COR-L47 (cell line): Measurements from ENCODE around the gene MED20.
A peak's percentile ranks its signal among the peaks of the same experiment; 100 is the strongest.
"Not testable (repeated sequence)": the region's sequence is repeated elsewhere in the genome, so short reads cannot be mapped to it uniquely, and the experiment has no call there.

Experiments used
- DNase-seq: peaks from one replicate; lab custom pipeline; 2025; lab: John Stamatoyannopoulos, UW

Gene MED20, protein sequence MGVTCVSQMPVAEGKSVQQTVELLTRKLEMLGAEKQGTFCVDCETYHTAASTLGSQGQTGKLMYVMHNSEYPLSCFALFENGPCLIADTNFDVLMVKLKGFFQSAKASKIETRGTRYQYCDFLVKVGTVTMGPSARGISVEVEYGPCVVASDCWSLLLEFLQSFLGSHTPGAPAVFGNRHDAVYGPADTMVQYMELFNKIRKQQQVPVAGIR

DNA sequence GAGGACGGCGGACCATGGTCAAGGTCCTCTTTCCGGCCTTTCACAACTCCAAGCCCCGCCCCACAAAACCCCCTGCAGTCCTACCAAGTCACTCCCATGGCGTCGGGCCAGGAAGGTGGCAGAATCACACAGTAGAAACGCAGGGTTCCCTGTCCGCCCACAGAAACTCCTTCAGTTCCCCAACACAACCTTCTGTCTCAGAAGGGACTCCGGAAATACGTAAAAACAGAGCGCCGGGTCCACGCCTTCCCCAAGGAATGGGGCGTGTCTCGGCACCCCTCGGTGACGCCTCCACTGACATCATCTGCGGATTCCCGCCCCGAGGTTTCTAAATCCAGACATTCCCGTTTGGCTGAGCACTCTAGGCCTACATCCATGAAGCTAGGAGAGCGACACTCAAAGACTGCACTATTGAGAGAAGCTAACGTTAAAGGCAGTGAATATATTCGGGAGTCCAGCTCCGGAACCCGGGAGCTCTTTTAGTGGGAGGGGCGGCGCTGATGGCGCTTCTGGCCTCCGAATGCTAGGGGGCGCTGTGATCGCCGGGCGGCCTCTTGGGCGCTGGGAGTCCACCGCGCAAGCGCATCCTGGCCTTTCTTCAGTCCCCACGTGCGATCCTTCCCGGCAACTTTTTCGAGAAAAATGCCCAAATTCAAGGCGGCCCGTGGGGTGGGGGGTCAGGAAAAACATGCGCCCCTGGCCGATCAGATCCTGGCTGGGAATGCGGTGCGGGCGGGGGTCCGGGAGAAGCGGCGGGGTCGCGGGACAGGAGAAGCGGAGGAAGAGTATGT, at the start of gene MED20, which contains the start of gene BYSL:
Gene MED20 (minus strand): TSS at position 219 of the 791 bp plus-strand sequence. CDS start 121 bp downstream, at position 98.
Gene BYSL (plus strand): TSS at position 579 of the 791 bp plus-strand sequence. CDS start 64 bp downstream, at position 643.
- peak; percentile 88 for DNase-seq

DNA sequence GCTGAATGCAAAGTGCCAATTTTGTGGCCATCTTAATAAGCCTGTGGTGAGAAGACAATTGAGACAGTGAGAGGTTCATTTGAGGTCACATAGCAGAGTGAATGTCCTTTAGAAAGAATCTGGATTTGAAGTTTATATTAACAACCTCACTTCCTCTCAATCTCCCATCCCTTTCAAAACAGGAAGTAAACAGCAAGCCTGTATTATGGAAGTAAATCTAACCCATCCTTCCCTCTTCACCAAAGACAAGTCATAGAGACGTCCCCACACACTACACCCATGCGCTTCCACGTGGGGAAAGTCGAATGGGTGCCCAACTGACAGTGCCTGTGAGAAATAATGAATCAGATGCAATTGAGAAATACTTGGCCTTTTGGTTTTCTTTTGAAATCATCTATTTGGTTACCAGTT, 49.5 kb upstream of the MED20 start:
- DNase-seq = no peak

DNA sequence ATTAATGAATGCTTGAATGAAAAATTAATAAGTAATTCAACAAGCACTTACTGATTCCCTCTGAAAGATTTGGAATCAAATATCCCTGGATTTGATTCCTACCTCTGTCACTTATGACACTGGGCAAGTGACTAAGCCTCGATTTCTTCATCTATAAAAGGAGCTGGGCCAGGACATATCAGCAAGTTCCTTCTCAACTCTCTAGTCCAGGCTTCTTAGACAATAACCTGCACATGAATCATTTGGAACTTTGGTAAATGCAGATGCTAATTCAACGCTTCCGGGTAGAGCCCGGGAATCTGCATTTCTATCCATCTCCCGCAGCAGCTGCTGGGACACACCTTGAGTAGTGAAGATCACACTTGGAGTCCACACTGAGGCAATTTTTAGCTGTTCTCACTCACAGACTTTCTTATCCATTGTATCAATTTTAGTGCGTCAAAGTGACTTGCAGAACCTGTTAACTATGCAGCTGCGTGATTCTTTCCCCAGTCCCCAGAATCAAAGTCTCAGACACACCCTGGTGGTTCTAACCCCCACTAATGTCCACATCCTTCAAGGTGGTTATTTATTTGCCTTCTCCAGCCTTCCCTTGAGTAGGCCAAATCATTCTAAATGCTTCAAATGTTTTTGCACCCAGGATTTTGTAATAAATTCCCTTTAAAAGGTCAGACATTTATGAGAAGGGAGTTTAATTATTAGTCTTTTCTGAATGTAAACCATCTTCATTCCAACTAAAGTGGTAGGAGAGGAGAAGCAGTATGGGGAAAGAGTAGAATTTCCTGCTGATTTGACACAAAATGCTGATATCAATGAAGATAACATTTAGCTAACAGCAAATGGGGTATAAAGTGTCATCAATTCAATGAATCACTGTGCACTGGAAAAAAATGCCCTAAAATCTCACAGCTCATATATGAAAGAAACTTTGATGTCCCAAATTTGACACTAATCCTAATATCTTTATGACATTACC, 46.7 kb upstream of the MED20 start:
- no peak for DNase-seq

DNA sequence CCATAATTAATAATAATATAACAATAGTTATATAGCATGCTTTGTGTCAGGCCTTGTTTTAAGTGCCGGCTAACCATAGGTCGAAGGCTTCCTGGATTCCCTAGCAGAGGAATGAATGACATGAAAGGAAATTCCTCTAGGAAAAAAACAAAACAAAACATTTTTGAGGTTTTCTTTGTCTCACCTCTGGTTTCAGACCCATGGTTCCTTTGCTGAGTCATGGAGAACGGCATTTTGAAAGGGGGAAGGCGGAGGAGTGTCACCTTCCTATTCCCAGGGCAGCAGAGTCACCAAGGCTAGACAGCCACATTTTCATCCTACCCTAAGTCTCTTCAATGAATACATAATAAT, 46.0 kb upstream of the MED20 start:
- DNase-seq = no peak

DNA sequence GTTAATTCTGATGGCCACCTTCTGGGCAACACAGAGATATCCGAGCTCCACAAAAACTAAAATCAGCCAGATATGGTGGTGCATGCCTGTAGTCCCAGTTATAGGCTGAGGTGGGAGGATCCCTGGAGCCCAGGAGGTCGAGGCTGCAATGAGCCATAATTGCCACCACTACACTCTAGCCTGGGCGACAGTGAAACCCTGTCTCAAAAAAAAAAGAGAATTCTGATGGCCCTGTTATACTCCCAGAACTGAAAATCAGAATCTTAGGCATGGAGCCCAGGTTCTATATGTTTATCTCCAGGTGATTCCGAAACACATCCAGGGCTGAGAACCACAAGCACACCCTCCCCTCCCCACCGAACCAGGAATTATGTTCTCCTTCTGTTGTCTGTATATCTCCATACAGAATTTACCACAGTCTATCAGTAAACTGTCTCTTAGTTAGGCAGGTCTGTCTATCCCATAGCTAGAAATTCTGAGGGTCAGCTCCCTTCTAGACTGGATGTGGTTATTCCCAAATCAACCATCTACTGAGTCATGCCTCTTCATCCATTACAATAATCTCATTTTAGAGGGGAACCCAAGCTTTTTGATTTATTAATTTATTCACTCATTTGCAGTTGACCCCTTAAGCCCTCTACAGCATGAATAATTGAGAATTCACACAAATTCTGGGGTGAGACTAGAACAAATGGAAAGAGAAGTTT, 45.4 kb upstream of the MED20 start:
- no peak for DNase-seq

DNA sequence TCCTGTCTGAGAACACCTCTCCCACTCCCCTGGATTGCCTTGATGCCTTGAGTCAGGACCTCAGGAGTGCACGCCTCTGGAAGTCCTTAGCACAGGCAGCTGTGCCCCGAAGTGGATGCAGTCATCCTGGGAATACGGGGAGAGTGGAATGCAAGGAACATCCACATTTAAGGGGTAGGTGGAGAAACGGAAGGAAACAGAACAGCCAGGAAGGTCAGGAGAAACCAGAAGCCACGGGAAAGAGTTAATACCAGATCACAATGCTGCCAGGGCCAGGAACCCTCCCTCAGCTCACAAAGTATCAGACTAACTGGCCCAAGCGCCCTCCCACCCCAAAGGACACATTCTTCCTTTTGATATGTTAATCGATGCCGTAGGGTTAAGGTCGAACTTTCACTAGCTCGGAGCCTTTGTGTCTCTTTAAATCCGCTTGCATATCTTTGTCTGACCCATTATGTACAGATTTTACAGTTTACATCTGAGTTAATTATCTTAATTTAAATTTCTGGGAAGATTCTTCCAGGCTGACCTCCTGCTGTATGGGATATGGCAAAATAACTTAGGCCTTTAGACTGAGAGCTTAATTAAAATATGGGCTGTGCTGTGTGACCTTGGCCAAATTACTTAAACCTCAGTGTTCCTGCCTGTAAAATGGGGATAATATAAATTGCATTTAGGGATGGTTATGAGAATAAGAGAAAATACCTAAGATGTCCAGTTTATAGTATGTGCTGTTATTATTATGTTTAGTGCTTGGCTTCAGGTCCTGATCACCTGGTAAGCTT, 44.7 kb upstream of the MED20 start:
- DNase-seq = no peak

DNA sequence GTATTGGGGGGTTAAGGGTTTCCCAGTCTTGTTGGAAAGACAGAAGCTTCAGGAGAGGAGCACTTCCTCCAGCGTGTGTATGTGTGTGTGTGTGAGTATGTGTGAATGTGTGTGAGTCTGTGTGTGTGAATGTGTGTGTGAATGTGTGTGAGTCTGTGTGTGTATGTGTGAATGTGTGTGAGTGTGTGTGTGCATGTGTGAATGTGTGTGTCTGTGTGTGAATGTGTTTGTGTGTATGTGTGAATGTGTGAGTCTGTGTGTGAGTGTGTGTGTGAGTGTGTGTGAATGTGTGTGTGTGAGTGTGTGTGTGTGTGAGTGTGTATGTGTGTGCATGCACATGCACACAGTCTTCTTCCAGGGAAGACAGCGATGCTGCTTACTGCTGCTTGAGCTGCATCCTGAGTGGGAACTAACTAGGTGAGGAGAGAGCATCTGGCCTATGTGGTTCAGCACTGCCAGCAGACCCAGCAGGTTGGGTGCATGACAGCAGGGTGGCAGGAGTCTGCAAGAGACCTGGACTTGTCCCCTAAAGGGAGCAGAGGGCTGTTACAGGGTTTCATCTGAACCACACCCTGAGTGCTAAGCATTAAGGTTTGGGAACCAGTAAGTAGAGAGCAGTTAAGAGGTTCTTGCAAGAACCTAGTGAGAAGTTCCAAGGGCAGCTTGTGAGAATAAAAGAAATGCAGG, 43.4 kb upstream of the MED20 start:
- DNase-seq = no peak

DNA sequence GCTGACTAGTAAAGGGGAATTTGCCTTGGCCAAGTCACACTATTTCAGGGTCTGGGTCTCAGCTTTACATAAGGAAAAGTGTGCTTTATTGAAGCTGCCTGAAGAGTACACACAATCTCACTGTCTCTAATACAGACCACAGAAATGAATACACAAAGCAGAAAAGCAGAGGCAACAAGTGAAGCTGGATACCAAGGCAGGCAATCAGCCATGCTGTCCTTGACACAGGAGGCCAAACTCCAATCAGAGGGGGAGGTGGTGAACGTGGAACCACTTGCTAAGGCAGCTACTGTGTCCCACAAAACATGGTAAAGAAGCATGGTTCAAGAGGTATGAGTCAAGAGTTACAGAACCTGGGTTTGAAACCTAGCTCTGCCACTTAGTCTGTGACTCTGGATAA, 42.4 kb upstream of the MED20 start:
- DNase-seq = no peak

DNA sequence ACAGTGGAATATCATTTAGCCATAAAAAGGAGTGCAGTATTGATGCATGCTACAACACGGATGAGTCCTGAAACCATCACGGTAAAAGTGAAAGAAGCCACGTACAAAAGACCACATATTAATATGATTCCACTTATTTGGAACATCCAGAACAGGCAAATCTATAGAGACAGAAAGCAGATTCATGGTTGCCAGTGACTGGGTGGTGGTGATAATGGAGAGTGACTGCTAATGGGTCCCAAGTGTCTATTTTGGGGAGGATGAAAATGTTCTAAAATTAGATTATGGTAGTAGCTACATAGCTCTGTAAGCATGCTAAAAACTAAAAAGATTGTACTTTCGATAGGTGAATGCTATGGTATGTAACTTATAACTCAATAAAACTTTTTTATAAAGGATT, 39.1 kb upstream of the MED20 start:
- no peak for DNase-seq

DNA sequence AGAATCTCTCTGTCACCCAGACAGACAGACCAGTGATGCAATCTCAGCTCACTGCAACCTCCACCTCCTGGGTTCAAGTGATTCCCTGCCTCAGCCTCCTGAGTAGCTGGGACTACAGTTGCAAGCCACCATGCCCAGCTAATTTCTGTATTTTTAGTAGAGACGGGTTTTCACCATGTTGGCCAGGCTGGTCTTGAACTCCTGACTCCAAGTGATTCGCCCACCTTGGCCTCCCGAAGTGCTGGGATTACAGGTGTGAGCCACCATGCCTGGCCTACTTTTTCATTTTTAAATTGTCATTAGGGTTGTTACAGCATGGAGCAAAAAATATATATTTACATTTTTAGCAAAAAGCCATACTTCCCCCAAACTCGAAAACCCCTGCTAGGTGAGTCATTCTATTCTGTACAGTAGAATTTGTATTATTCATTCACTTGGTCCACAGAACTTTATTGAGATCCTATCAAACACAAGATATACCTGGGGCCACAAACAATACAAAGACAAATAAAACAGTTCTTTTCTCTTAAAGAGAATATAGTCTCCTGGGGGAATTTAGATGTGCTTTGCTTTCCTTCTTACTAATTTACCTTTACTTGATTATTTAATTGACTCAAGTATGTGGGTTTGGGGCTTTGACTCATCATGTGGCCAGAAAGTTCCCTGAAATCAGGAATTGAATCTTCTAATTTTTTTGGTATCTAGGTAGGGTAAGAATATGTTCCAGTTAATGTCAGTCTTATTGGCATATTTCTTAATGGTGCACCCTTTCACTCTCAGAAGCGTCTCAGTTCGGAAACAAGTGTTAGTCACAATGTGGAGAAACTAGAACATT, 37.3 kb upstream of the MED20 start:
- DNase-seq = no peak

DNA sequence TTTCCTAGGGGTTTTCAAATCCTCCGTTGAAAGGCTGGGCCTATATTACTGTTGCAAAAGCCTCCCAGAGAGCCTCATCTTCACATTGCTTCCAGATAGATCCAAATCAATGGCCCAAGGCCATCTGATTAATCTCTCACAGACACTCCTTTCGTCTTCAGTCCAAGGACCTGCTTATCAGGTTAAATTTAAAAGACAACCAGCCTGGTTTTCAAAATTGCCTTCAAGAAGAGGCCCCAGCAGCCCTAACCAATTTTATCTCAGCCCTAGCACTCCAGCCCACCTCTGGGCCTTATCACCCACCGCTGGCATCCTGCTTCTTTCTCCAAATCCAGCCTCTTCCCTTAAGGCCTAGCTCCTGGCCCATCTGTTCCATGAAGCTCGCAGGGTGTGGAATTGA, 36.2 kb upstream of the MED20 start:
- DNase-seq = no peak

DNA sequence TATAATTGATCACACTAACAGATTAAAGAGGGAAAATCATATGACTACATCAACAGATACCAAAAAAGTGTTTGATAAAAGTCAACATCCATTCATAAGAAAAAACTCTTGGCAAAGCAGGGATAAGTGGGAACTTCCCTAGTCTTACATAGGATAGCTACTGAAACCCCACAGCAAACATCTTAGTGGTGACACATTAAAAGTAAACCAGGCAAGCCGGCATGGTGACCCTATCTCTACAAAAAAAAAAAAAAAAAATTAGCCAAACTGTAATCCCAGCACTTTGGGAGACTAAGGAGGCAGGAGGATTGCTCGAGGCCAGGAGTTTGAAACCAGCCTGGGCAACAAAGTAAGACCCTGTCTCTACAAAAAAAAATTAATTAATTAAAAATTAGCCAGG, 34.5 kb upstream of the MED20 start:
- no peak for DNase-seq

DNA sequence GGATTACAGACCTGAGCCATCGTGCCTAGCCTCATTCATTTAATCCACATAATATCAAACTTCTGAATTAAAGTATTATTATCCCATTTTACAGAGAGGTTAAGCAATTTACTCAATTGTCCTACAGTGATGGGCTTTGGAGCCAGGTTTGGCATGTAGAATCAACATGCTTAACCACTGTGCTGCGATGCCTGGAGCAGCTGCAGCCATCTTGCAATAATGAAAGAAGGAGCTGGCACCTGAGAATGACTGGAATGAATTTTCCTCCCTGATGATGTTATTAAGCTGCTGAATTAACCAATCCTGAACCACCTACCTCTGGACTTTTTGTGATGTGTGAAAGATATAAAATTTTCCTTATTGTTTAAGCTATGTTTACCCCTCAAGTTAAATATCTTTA, 33.7 kb upstream of the MED20 start:
- no peak for DNase-seq

DNA sequence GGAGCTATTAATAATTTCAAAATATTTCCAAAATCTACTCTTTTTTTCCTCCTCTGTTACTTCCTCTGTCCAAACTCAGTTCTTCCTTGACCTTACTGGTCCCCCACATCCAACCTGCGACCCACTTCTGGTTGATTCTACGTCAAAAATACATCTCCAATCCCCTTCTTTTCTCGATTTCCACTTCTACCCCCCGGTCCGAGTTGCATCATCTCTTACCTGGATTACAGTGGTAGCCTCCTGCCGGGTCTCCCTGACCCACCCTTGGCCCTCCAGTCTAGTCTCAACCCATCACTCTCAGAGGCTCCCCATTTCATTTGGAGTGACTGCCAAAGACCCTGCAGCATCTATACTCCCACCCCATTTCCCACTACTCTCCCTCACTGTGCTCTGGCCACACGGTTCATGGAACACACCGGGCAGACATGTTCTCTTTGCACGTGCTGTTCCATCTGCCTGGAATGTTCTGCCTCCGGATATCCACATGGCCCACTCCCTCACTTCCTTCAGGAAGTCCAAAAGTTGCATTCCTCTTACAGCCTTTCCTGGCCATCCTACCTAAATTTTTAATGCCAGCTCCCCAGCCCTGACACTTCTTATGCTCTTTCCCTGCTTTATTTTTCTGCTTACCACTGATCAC, 26.8 kb upstream of the MED20 start:
- no peak for DNase-seq

DNA sequence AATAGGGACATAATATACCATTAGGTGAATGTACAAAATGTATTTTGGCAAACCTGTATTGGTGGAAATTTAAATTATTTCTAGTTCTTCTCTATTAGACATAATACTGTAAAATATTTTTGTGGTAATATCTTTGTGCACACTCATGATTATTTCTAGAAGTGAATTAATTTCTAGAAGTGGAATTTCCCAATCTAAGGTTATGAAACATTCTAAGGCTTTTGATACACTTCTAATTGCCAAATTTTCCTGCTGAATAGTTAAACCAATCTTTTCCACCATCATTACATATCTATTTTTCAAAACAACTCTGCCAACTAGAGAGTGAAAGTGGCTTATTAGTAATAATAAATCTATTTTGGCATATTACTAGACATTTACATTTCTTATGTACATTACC, 22.5 kb upstream of the MED20 start:
- no peak for DNase-seq

DNA sequence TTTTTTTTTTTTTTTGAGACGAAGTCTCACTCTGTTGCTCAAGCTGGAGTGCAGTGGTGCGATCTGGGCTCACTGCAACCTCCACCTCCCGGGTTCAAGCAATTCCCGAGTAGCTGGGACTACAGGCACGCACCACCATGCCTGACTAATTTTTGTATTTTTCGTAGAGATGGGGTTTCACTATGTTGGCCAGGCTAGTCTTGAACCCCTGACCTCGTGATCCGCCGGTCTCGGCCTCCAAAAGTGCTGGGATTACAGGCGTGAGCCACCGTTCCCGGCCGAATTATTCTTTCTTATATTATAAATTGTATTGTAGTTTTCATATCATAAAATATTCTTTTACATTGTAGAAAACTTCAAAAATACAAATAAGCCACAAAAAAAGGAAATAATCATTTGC, 21.9 kb upstream of the MED20 start:
- DNase-seq = not testable (repeated sequence)

DNA sequence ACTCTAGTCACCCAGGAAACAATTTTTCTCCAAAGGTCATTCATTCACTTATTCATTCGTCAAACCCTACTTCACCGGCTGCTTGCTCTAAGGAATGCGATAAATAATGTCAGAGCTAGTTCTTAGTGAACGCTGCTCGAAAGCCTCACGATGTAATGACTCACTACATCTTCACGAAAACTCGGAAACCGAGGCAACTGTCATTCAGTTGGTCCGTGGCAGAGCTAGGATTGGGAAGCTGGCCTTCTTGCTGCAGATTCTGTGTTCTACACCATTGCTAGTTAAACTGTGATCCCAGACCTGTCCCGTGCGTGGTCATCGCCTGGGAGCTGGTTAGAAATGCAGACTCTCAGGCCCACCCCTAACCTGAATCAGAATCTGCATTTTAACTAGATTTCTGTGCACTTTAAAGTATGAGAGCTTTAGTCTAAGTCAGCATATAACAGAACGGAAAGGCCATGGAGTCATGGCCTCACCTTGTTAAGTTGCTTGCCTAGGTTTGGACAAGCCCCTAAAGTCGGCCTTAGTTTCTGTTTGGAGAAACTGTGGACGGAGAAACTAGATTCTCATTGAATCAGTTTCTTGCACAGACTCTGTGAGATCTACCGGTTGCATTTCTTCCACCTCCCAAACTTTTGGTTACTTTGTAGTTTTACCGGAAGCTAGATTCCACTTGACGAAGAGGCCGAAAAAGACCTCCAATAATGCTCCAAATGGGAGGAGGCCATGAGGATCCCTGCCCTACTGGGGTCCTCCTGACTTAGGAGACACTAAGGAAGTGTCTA, 21.3 kb upstream of the MED20 start:
- no peak for DNase-seq
